Endothelial cell of umbilical vein (primary cell): ENCODE results near the gene BCL7A. TPM values are rescaled to one million over a fixed set of nuclear protein-coding genes. Genes with fewer than 3 reads are reported as not detected.

ENCODE experiments used
- BruUV-seq: library from RNA; stranded (reverse); fragments of 400-500 nt; replicated peaks from 2 replicates; lab custom pipeline; 2021; lab: Mats Ljungman, UMichigan
- CTCF ChIA-PET: fragments of 300-600, 350-600 bp; sonication (Branson Sonifier 250); formaldehyde crosslinking; loops from one replicate; lab custom pipeline; 2021; ENCODE audit warnings: antibody characterized with exemption, inconsistent platforms; lab: Charles Lee
- POLR2A ChIA-PET: fragments of 300-600, 350-600 bp; sonication (Branson Sonifier 250); formaldehyde crosslinking; loops from one replicate; lab custom pipeline; 2021; ENCODE audit warnings: antibody characterized with exemption, inconsistent platforms; lab: Charles Lee
- DNase-seq: peaks from one replicate; pipeline ENCODE4 v3.0.0-alpha.2; 2011; ENCODE audit warnings: low read depth, low spot score
- FAIRE-seq: peaks from 2 replicates; lab custom pipeline; 2011; peaks lifted over from hg19 to GRCh38; lab: Jason Lieb, UNC
- H2AFZ ChIP-seq: 2 replicates; pipeline ENCODE4 v1.6.0; 2012; ENCODE audit warnings: low read depth, low read length, control low read depth, inconsistent platforms
- H3K27ac ChIP-seq: 2 replicates; pipeline ENCODE4 v1.5.1; 2011; ENCODE audit warnings: low read depth, mild to moderate bottlenecking, control low read depth, low read length, moderate library complexity; ENCODE audit not compliant: insufficient read depth
- H3K27me3 ChIP-seq, 2 experiments: 2 replicates each; pipeline versions ENCODE4 v1.6.0 to v1.6.1; 2011; ENCODE audit warnings: low read length in 2 of 2, mixed read lengths in 1 of 2; ENCODE audit not compliant: control insufficient read depth in 2 of 2, insufficient read depth in 2 of 2
- H3K36me3 ChIP-seq, 2 experiments: 2 replicates in 1 of 2; 3 replicates in 1 of 2; pipeline ENCODE4 v1.5.1; 2011; ENCODE audit warnings: low read length in 2 of 2, mild to moderate bottlenecking in 1 of 2, moderate library complexity in 1 of 2; ENCODE audit not compliant: control insufficient read depth in 2 of 2, insufficient read depth in 2 of 2; ENCODE audit errors: extremely low read depth in 1 of 2
- H3K4me1 ChIP-seq: 3 replicates; pipeline ENCODE4 v1.5.1; 2011; ENCODE audit warnings: mild to moderate bottlenecking, low read length; ENCODE audit not compliant: control insufficient read depth, insufficient read depth; ENCODE audit errors: extremely low read depth
- H3K4me2 ChIP-seq: 2 replicates; pipeline ENCODE4 v1.6.1; 2011; ENCODE audit warnings: low read length, control low read depth, mixed read lengths; ENCODE audit not compliant: insufficient read depth
- H3K4me3 ChIP-seq, 3 experiments: fragments of 200-600 bp in 1 of 3; sonication (generic), shearing (Covaris generic) in 1 of 3; replicated peaks in 1 of 3; 2 replicates each; pipeline ENCODE4 v1.5.1; 2011 to 2016; ENCODE audit warnings: control low read depth in 3 of 3, low read length in 3 of 3, mild to moderate bottlenecking in 2 of 3, inconsistent platforms in 1 of 3, low read depth in 1 of 3, moderate library complexity in 1 of 3; ENCODE audit not compliant: insufficient read depth in 1 of 3
- H3K79me2 ChIP-seq: 2 replicates; pipeline ENCODE4 v1.6.0; 2012; ENCODE audit warnings: low read length, inconsistent platforms; ENCODE audit not compliant: control insufficient read depth, insufficient read depth
- H3K9ac ChIP-seq: replicated peaks from 2 replicates; pipeline ENCODE3; 2011; ENCODE audit warnings: low read length, control low read depth; ENCODE audit not compliant: insufficient read depth; ENCODE audit errors: extremely low read depth
- H3K9me1 ChIP-seq: replicated peaks from 3 replicates; pipeline ENCODE4 v1.6.0; 2011; ENCODE audit warnings: mild to moderate bottlenecking, low read length; ENCODE audit not compliant: control insufficient read depth, insufficient read depth; ENCODE audit errors: extremely low read depth
- H3K9me3 ChIP-seq: replicated peaks from 2 replicates; pipeline ENCODE4 v1.5.1; 2012; ENCODE audit warnings: low read length, inconsistent platforms; ENCODE audit not compliant: control insufficient read depth, insufficient read depth
- H4K20me1 ChIP-seq: replicated peaks from 2 replicates; pipeline ENCODE3; 2011; ENCODE audit warnings: mild to moderate bottlenecking, low read length; ENCODE audit not compliant: control insufficient read depth, insufficient read depth; ENCODE audit errors: extremely low read depth
- FOS ChIP-seq: IDR thresholded peaks from 2 replicates; pipeline ENCODE4 v1.6.1; 2011; ENCODE audit warnings: mild to moderate bottlenecking, low read length, moderate library complexity, borderline replicate concordance; ENCODE audit not compliant: insufficient read depth
- GATA2 ChIP-seq: IDR thresholded peaks from 2 replicates; pipeline ENCODE4 v1.7.0; 2011; ENCODE audit warnings: low read depth, mild to moderate bottlenecking, moderate library complexity, mixed read lengths, low read length; ENCODE audit not compliant: insufficient read length, insufficient read depth
- JUN ChIP-seq: IDR thresholded peaks from 2 replicates; pipeline ENCODE4 v1.6.1; 2011; ENCODE audit warnings: borderline replicate concordance, low read depth; ENCODE audit not compliant: insufficient read length, insufficient read depth
- POLR2A ChIP-seq: IDR thresholded peaks from 2 replicates; pipeline ENCODE4 v1.6.1; 2012; ENCODE audit warnings: low read depth, mild to moderate bottlenecking, control low read depth, low read length
- POLR2AphosphoS5 ChIP-seq: IDR thresholded peaks from 2 replicates; pipeline ENCODE4 v1.6.1; 2012; ENCODE audit warnings: low read depth, mild to moderate bottlenecking, control low read depth, low read length, moderate library complexity; ENCODE audit not compliant: insufficient read depth
- dilution Hi-C: fragments of 300-500 bp; cut with MboI; formaldehyde crosslinking; loops from one replicate; pipeline ENCODE4 v1.15.0; 2019; ENCODE audit warnings: low sequenced_read_pairs; ENCODE audit not compliant: extremely low pct_ligation_motif_present
- intact Hi-C: fragments of 100-400 bp; cut with micrococcal nuclease; formaldehyde crosslinking; loops from one replicate; pipeline ENCODE4 v1.10.0; 2022
- polyA plus RNA-seq, 4 experiments: library from polyadenylated mRNA; depleted of rRNA in 3 of 4; stranded (reverse) in 3 of 4; unstranded in 1 of 4; fragments of >200 nt; gene quantifications; 2 replicates each; pipeline versions ENCODE4 v1.2.1 to v1.2.3, GENCODE V29; 2011 to 2012; ENCODE audit warnings: missing spikeins in 1 of 4
- total RNA-seq: library from RNA; stranded (reverse); gene quantifications from 2 replicates; pipeline ENCODE4 v1.2.3, GENCODE V29; 2021
- TF ChIP-seq, protein P1 (sequence below), 2 donors: IDR thresholded peaks; 1 replicate in 1 of 2; 2 replicates in 1 of 2; pipeline ENCODE4 v1.5.1; 2011; ENCODE audit warnings: low read length in 2 of 2, mild to moderate bottlenecking in 2 of 2, moderate library complexity in 2 of 2, control low read depth in 1 of 2, inconsistent platforms in 1 of 2, low read depth in 1 of 2; ENCODE audit not compliant: insufficient read depth in 1 of 2; ENCODE audit errors: extremely low read depth in 1 of 2

The BCL7A gene
- total and polyA plus RNA-seq, 2 donors (not counting 3 experiments of a cell fraction or from before 2014, with no cell fraction given) = 9.7 to 11.1 TPM

GRCh38 chr12:121975021-121975420, 46.7 kb upstream of the BCL7A start:
- ChIA-PET POLR2A (no interaction called here), CTCF (interaction anchor here (0.9 kb wide), 1 partner anchor 10 kb away, joined by 4 read pairs; no protein-coding TSS in a partner anchor)
- DNase-seq = no peak
- Histone ChIP-seq H3K27ac (no peak overlapping the region), H4K20me1 (no peaks in the 10 kb centered on the region), H3K27me3 (no peaks in the 10 kb centered on the region), H3K4me2 (no peak overlapping the region), H3K9me1 (no peaks in the 10 kb centered on the region), H3K36me3 (no peaks in the 10 kb centered on the region), H3K9ac (no peak overlapping the region), H3K4me3 (no peak overlapping the region), H2AFZ (no peak overlapping the region), H3K79me2 (no peaks in the 10 kb centered on the region), H3K4me1 (no peaks in the 10 kb centered on the region), H3K9me3 (no peaks in the 10 kb centered on the region)
- intact Hi-C loops (no loop called here), dilution Hi-C loops (no loop called here)
- no TSS peak for BruUV-seq
- FAIRE-seq = no peak
- TF ChIP-seq FOS (no peak), GATA2 (no peak), POLR2AphosphoS5 (no peak), JUN (no peak), POLR2A (no peak)

DNA sequence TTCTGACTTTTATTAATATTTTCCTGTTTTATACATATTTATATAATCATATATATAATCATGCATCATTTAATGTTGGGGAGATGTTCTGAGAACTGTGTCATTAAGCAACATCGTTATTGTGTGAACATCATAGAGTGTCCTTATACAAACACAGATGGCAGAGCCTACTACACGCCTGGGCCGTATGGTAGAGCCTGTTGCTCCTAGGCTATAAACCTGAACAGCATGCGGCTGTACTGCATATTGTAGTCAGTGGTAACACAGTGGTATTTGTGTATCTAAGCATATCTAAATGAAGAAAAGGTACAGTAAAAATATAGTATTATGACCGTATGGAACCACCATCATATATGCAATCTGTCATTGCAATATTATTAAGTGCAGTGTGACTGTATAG, 44.7 kb upstream of the BCL7A start:
- Histone ChIP-seq H3K4me2 (no peak overlapping the region), H3K9me3 (no peaks in the 10 kb centered on the region), H3K4me1 (no peaks in the 10 kb centered on the region), H3K9me1 (no peaks in the 10 kb centered on the region), H3K9ac (no peak overlapping the region), H3K27ac (no peak overlapping the region), H4K20me1 (no peaks in the 10 kb centered on the region), H2AFZ (no peak overlapping the region), H3K27me3 (no peaks in the 10 kb centered on the region), H3K79me2 (no peaks in the 10 kb centered on the region), H3K36me3 (no peaks in the 10 kb centered on the region), H3K4me3 (no peak overlapping the region)
- ChIA-PET POLR2A (no interaction called here), CTCF (no interaction called here)
- intact Hi-C loops = no loop called here
- no TSS peak for BruUV-seq
- dilution Hi-C loops = no loop called here
- FAIRE-seq (no peak), DNase-seq (no peak)
- TF ChIP-seq, protein P1, sequence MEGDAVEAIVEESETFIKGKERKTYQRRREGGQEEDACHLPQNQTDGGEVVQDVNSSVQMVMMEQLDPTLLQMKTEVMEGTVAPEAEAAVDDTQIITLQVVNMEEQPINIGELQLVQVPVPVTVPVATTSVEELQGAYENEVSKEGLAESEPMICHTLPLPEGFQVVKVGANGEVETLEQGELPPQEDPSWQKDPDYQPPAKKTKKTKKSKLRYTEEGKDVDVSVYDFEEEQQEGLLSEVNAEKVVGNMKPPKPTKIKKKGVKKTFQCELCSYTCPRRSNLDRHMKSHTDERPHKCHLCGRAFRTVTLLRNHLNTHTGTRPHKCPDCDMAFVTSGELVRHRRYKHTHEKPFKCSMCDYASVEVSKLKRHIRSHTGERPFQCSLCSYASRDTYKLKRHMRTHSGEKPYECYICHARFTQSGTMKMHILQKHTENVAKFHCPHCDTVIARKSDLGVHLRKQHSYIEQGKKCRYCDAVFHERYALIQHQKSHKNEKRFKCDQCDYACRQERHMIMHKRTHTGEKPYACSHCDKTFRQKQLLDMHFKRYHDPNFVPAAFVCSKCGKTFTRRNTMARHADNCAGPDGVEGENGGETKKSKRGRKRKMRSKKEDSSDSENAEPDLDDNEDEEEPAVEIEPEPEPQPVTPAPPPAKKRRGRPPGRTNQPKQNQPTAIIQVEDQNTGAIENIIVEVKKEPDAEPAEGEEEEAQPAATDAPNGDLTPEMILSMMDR (IDR thresholded peaks at IDR 0.05; ENCODE audit: extremely low read depth in 1 of 2, insufficient read depth in 1 of 2, low read depth in 1 of 2, low read length in 2 of 2) = no peak
- no peak for TF ChIP-seq POLR2A
- no peak for TF ChIP-seq JUN
